HG02678 (cell line): ENCODE data around the gene OR52K1.
"Not testable (repeated sequence)": the region's sequence is repeated elsewhere in the genome, so short reads cannot be mapped to it uniquely, and the experiment has no call there.

Experiments used
- ATAC-seq: cut with Tn5 transposase; IDR thresholded peaks from one replicate; pipeline ENCODE4 v1.9.1; 2021; ENCODE audit warnings: mild to moderate bottlenecking, moderate library complexity; ENCODE audit not compliant: unreplicated experiment

Gene OR52K1

GRCh38 chr11:4491405-4491804 lies 9.0 kb downstream of the OR52K1 start:
- ATAC-seq, result not testable (repeated sequence)

GRCh38 chr11:4491878-4492606 lies 9.6 kb downstream of the OR52K1 start:
- no peak for ATAC-seq

GRCh38 chr11:4493480-4493818 lies 11.0 kb downstream of the OR52K1 start:
- ATAC-seq, result no peak

GRCh38 chr11:4495487-4495886 lies 13.0 kb downstream of the OR52K1 start:
- no peak for ATAC-seq

GRCh38 chr11:4495986-4496385 lies 13.5 kb downstream of the OR52K1 start:
- ATAC-seq, result no peak

GRCh38 chr11:4496557-4497248 lies 14.3 kb downstream of the OR52K1 start:
- no peak for ATAC-seq

GRCh38 chr11:4508886-4509285 lies 26.4 kb downstream of the OR52K1 start:
- no peak for ATAC-seq

- ATAC-seq, result no peak
Measured at GRCh38 chr11:4511282-4512245, 29.1 kb downstream of the OR52K1 start.

GRCh38 chr11:4514196-4514595 lies 31.8 kb downstream of the OR52K1 start:
- ATAC-seq, result no peak

- ATAC-seq, result no peak
Measured at GRCh38 chr11:4522339-4522738, 39.9 kb downstream of the OR52K1 start.

- no peak for ATAC-seq
Measured at GRCh38 chr11:4522752-4523151, 40.3 kb downstream of the OR52K1 start.

GRCh38 chr11:4523666-4524065 lies 41.2 kb downstream of the OR52K1 start:
- ATAC-seq, result no peak

- ATAC-seq, result no peak
Measured at GRCh38 chr11:4527926-4528325, 45.5 kb downstream of the OR52K1 start.

GRCh38 chr11:4531686-4532085 lies 49.2 kb downstream of the OR52K1 start:
- not testable (repeated sequence) for ATAC-seq

GRCh38 chr11:4539603-4540219 lies 57.3 kb downstream of the OR52K1 start:
- peak; percentile 47 for ATAC-seq

GRCh38 chr11:4541071-4541470 lies 58.6 kb downstream of the OR52K1 start:
- no peak for ATAC-seq
